GM18951 (cell line): ENCODE data around the gene TUBA4A.
"Not testable (repeated sequence)": the region's sequence is repeated elsewhere in the genome, so short reads cannot be mapped to it uniquely, and the experiment has no call there.

ENCODE experiments used
- POLR2A ChIP-seq: IDR thresholded peaks from 4 replicates; pipeline ENCODE4 v1.6.1; 2011; ENCODE audit warnings: mild to moderate bottlenecking; ENCODE audit not compliant: insufficient read length, insufficient read depth; ENCODE audit errors: extremely low read depth
- in situ Hi-C: fragments of 300-500 bp; cut with MboI; formaldehyde crosslinking; loops from one replicate; pipeline ENCODE4 v1.12.0; 2022; ENCODE audit warnings: low sequenced_read_pairs, mixed read lengths, inconsistent platforms; ENCODE audit not compliant: unreplicated experiment

Gene TUBA4A

GRCh38 chr2:219266886-219267285, 13.2 kb upstream of the TUBA4A start:
- in situ Hi-C loops, result no loop called here
- no peak for TF ChIP-seq POLR2A

DNA sequence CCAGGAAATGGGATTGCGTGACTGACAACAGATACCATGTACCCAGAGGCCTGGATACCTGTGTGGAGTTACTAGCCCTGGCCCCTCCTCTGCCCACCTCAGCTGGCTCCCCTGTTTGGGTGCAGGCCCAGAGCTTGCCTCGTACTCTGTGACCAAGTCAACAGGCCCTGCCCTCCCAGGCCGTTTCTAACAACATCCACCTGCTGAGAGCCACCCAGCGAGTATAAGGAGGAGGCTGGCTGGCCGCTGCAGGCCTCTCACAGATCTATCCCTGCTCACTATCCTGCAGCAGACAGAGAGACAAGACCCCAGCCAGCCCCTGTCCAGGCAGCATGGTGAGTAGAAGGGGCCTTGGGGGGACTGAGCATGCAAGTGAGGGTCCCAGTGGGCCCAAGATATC, 12.5 kb upstream of the TUBA4A start:
- TF ChIP-seq POLR2A, result no peak
- in situ Hi-C loops, result no loop called here

DNA sequence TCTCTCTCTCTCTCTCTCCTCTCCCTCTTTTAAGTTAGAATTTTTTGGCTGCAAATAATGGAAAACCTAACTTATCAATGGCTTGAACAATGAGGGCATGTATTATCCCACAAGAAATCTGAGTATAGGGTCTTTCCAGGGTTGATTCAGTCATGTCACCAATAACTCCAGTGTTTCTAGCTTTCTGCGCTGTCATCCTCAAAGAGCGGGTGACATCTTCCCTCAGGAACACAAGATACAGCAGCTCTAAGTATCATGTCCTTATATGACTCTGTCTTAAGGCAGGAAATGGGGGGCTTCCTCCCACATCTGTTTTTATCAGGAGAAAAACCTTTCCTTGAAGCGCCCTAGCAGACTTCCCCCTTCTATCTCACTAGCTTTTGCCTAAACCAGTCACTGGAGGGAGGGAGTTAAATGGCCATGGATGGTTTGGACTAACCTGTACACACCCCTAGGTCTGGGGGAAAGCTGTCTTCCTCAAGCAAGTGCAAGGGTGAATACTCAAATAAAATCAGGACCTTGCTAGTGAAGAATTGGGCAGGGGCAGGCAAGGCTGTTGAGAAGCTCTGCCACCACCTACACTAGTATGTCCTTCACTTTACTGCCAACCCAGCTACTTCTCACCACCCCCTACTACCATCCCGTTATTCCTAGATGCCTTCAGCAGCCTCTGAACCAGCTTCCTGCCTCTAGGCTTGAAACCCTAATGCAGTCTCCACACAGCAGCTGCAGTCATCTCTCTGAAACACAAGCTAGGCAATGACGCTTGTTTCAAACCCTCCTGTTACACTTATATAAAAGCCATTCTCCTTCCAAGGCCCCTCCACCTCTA, 7.5 kb upstream of the TUBA4A start:
- TF ChIP-seq POLR2A, result no peak
- in situ Hi-C loops, result no loop called here

DNA sequence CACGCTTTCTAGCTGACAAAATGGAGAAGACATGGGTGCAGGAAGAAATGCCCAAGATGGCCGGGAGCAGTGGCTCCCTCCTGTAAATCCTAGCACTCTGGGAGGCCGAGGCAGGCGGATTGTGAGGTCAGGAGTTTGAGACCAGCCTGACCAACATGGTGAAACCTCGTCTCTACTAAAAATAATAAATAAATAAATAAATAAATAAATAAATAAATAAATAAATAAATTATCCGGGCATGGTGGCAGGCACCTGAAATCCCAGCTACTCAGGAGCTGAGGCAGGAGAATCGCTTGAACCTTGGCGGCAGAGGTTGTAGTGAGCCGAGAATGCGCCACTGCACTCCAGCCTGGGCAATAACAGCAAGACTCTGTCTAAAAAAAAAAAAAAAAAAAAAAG, 5.2 kb upstream of the TUBA4A start:
- in situ Hi-C loops, result not testable (repeated sequence)

GRCh38 chr2:219254590-219255201, 978 bp upstream of the TUBA4A start:
- no peak for TF ChIP-seq POLR2A
- in situ Hi-C loops, result no loop called here

DNA sequence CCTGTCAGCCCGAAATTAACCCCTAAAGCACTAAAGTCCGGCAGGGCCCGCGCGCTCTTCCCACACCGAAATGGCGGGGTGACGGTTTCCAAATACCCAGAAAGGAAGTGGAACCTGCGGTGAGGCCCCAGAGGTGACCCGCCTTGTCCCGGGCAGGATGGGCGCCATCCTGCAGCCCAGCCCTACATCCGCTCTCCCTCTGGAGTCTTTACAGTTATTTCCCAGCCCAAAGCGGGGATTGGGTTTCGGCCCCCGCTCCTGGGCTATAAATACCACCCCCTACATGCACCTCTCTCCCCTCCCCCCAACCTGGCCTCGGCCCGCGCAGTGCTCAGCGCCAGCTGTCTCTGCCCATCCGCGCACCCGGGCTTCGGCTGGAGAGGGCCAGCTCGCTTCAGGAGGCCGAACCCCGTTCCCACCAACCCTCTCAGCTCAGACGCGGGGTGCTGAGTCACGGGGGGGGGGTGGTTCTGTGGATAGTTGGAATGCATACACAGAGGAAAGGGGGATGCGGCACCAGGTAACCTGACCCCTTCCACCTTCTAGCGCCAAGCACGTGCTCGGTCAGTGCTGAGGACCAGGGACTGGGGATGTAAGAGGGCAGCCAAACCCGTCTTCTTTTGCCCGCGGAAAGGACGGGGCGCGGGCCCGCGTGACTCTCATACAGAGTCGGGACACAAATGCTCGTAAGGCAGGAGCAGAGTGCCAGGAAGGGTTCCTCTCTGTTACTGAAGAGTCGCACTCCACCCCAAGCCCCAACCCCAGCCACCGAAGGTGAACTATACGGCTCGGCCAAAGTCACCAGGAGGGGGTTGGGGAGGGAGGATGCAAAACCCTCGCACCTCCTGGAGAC, 592 bp downstream of the TUBA4A start, which contains the start of gene TUBA4B:
TUBA4B (plus strand) TSS at position 344 of the 853 bp plus-strand sequence; CDS start at position 509, 165 bp downstream.
- in situ Hi-C loops, result no loop called here
- peak; percentile 50 for TF ChIP-seq POLR2A

- no peak for TF ChIP-seq POLR2A
- in situ Hi-C loops, result no loop called here
Observed at GRCh38 chr2:219252570-219252899, 1.2 kb downstream of the TUBA4A start.

- TF ChIP-seq POLR2A, result no peak
- in situ Hi-C loops, result no loop called here
Observed at GRCh38 chr2:219252084-219252483, 1.6 kb downstream of the TUBA4A start.

DNA sequence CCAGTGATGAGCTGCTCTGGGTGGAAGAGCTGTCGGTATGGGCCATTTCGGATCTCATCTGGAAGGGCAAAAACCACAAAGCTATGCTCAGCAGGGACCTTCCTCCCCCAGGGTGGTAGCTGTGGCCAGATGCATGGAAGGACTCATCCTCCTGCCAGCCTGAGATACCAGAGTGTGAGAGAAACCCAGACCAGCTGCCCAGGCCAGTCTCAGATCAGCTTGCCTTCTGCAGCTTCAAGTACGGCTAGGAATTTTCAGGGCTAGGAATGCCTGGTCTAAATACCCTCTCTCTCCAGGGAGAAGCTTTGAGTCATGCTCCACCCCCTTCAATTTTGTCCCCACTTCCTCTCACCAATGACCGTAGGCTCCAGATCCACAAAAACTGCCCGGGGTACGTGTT, 2.1 kb downstream of the TUBA4A start:
- in situ Hi-C loops, result no loop called here
- TF ChIP-seq POLR2A, result no peak

DNA sequence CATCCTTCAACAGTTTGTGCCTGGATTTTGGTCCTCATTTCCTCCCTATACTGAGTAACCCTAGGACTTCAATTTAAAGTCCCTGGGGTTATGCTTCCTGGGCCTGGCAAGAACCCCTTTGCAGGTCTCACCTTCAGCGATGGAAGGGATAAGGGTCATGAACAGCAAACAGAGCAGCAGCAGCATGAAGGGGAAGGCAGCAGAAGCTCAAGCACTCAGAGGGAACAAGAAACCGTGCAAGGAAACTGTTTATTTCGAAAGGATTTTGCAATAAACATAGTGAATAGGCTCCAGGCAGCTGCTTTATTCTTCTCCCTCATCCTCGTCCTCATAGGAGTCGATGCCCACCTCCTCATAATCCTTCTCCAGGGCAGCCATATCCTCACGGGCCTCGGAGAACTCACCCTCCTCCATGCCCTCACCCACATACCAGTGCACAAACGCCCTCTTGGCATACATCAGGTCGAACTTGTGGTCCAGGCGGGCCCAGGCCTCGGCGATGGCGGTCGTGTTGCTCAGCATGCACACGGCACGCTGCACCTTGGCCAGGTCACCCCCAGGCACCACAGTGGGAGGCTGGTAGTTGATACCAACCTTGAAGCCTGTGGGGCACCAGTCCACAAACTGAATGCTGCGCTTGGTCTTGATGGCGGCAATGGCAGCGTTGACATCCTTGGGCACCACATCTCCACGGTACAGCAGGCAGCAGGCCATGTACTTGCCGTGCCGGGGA, 3.5 kb downstream of the TUBA4A start:
- in situ Hi-C loops, result no loop called here
- peak; percentile 30 for TF ChIP-seq POLR2A

DNA sequence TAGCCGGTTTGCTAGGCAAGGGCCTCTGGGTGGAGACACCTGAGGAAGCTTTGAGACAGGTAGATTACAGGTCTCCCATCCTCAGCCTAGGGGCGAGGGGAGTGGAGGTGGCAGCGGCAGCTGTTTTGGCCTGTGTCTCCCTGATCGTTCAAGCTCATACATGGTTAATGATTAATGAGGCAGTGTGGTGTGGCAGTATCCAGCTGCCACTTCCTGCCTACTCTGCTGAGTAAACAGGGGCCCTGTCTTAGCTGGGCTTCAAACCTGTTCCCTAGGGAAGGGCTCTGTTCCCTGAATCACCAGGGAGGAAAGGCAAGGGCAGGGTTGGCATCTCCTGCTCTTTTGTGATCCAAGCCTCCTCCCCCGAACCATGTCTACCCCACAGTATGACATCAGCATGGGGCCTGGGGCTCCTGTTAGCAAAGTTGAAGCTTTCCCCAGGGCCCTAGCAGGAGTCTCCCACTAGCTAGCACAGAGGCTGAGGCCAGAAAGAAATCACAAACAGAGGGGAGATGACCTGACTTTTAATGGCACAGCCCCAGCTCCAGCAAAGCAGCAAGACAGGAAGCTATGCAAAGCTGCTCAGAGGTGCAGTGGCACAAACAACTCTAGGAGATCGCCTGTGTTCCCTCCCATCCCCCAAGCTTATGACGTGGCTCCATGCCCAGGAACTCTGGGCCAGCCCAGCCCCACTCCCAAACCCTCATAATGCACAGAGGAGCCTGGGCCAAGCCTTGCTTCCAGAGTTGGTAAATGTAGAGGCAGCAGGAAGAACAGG, 4.3 kb downstream of the TUBA4A start:
- peak; percentile 45 for TF ChIP-seq POLR2A
- in situ Hi-C loops, result no loop called here

DNA sequence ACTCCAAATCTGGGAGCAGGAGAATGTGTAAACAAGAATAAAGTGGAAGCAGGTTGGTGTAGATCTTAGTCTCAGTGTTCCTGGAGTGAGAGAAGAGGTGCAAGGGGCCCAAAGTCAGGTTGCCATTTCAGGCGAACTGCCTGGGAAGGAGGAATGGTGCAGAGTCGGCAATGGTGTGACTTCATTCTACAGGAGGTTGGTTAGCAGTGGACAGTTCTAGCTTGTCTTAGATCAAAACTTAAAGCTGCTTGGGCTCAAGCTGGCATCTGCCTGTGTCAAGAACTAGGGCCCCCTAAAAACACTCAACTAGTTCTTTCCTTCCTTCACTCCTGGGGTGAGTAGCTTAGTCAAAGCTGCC, 4.9 kb downstream of the TUBA4A start:
- in situ Hi-C loops, result no loop called here
- no peak for TF ChIP-seq POLR2A
